Mesenteric fat pad (tissue), 1 donor: ENCODE results near the gene SARDH. TPM values are rescaled to one million over a fixed set of nuclear protein-coding genes. Genes with fewer than 3 reads are reported as not detected.
"Not testable (repeated sequence)": the region's sequence is repeated elsewhere in the genome, so short reads cannot be mapped to it uniquely, and the experiment has no call there.

Source experiments
- DNase-seq: peaks from one replicate; pipeline ENCODE4 v3.0.0-alpha.2; 2020; ENCODE audit warnings: low spot score
- total RNA-seq: library from RNA; stranded (reverse); fragmentation: NEBNext Ultra II Directional; extraction: Animal tissue kit (Norgen Biotek cat#: 25700); gene quantifications from one replicate; pipeline ENCODE4 v1.2.1, GENCODE V29; 2021
- donor health status: DM: yes; HTN: yes; CAD: no.

The SARDH gene
- total RNA-seq, 1 donor from 2014 or later = 0.87 TPM

- no peak for DNase-seq
These were observed 50.0 kb downstream of the SARDH start for GRCh38 chr9:133687856-133688761.

GRCh38 chr9:133686642-133687575 lies 51.2 kb downstream of the SARDH start:
- no peak for DNase-seq

GRCh38 chr9:133685653-133686609 lies 52.2 kb downstream of the SARDH start:
- DNase-seq = no peak

- no peak for DNase-seq
These were observed 53.2 kb downstream of the SARDH start for GRCh38 chr9:133684936-133685361.

GRCh38 chr9:133684121-133684935 lies 53.8 kb downstream of the SARDH start:
- no peak for DNase-seq

- DNase-seq = no peak
These were observed 54.5 kb downstream of the SARDH start for GRCh38 chr9:133683586-133684120.

GRCh38 chr9:133682818-133683585 lies 55.1 kb downstream of the SARDH start:
- no peak for DNase-seq

GRCh38 chr9:133681658-133682306 lies 56.4 kb downstream of the SARDH start:
- no peak for DNase-seq

- no peak for DNase-seq
These were observed 57.0 kb downstream of the SARDH start for GRCh38 chr9:133680976-133681657.

GRCh38 chr9:133680250-133680975 lies 57.7 kb downstream of the SARDH start:
- no peak for DNase-seq

- DNase-seq = no peak
These were observed 58.6 kb downstream of the SARDH start for GRCh38 chr9:133679466-133680061.

GRCh38 chr9:133679056-133679455 lies 59.1 kb downstream of the SARDH start:
- no peak for DNase-seq

- no peak for DNase-seq
These were observed 60.8 kb downstream of the SARDH start for GRCh38 chr9:133677126-133678010.

GRCh38 chr9:133676450-133676849 lies 61.7 kb downstream of the SARDH start:
- DNase-seq = no peak

- DNase-seq = not testable (repeated sequence)
These were observed 62.4 kb downstream of the SARDH start for GRCh38 chr9:133675796-133676195.
